Keratinocyte (primary cell): ENCODE results near the gene HELQ. TPM values are rescaled to one million over a fixed set of nuclear protein-coding genes. Genes with fewer than 3 reads are reported as not detected.

Source experiments
- DNase-seq: peaks from one replicate; pipeline ENCODE4 v3.0.0-alpha.2; 2011; ENCODE audit warnings: low read depth, missing footprints, low spot score
- FAIRE-seq: peaks from 2 replicates; lab custom pipeline; 2011; peaks lifted over from hg19 to GRCh38; lab: Jason Lieb, UNC
- H2AFZ ChIP-seq: 2 replicates; pipeline ENCODE4 v1.6.0; 2012; ENCODE audit warnings: low read length, control low read depth, inconsistent platforms; ENCODE audit not compliant: control insufficient read depth
- H3K27ac ChIP-seq: 2 replicates; pipeline ENCODE4 v1.5.1; 2011; ENCODE audit warnings: low read length; ENCODE audit not compliant: control insufficient read depth, insufficient read depth
- H3K27me3 ChIP-seq: 3 replicates; pipeline ENCODE4 v1.6.0; 2011; ENCODE audit warnings: low read length; ENCODE audit not compliant: control insufficient read depth, insufficient read depth; ENCODE audit errors: extremely low read depth
- H3K36me3 ChIP-seq, 2 experiments: 2 replicates in 1 of 2; 3 replicates in 1 of 2; pipeline ENCODE4 v1.5.1; 2011; ENCODE audit warnings: low read length in 2 of 2, mild to moderate bottlenecking in 1 of 2; ENCODE audit not compliant: control insufficient read depth in 2 of 2, insufficient read depth in 2 of 2; ENCODE audit errors: extremely low read depth in 1 of 2
- H3K4me1 ChIP-seq: 3 replicates; pipeline ENCODE4 v1.5.1; 2011; ENCODE audit warnings: low read length; ENCODE audit not compliant: control insufficient read depth, insufficient read depth; ENCODE audit errors: extremely low read depth
- H3K4me2 ChIP-seq: 3 replicates; pipeline ENCODE4 v1.6.0; 2011; ENCODE audit warnings: low read depth, low read length; ENCODE audit not compliant: control insufficient read depth, insufficient read depth; ENCODE audit errors: extremely low read depth
- H3K4me3 ChIP-seq, 3 experiments: fragments of 200-600 bp in 1 of 3; sonication (generic) in 1 of 3; 2 replicates in 2 of 3; 3 replicates in 1 of 3; pipeline ENCODE4 v1.5.1; 2011 to 2016; ENCODE audit warnings: low read length in 3 of 3, mild to moderate bottlenecking in 3 of 3, control low read depth in 2 of 3, inconsistent platforms in 1 of 3, low read depth in 1 of 3, mixed read lengths in 1 of 3, mixed run types in 1 of 3, moderate library complexity in 1 of 3; ENCODE audit not compliant: control insufficient read depth in 2 of 3, insufficient read depth in 2 of 3; ENCODE audit errors: extremely low read depth in 1 of 3
- H3K79me2 ChIP-seq: 2 replicates; pipeline ENCODE4 v1.6.0; 2012; ENCODE audit warnings: low read length; ENCODE audit not compliant: control insufficient read depth, insufficient read depth
- H3K9ac ChIP-seq: 3 replicates; pipeline ENCODE4 v1.6.0; 2011; ENCODE audit warnings: low read length; ENCODE audit not compliant: control insufficient read depth, insufficient read depth; ENCODE audit errors: extremely low read depth
- H3K9me1 ChIP-seq: 3 replicates; pipeline ENCODE4 v1.6.0; 2011; ENCODE audit warnings: low read length; ENCODE audit not compliant: control insufficient read depth, insufficient read depth; ENCODE audit errors: extremely low read depth
- H3K9me3 ChIP-seq: 2 replicates; pipeline ENCODE4 v1.5.1; 2012; ENCODE audit warnings: low read depth, low read length; ENCODE audit not compliant: control insufficient read depth
- H4K20me1 ChIP-seq: 3 replicates; pipeline ENCODE4 v1.6.0; 2011; ENCODE audit warnings: low read length; ENCODE audit not compliant: control insufficient read depth, insufficient read depth; ENCODE audit errors: extremely low read depth
- EZH2 ChIP-seq: IDR thresholded peaks from one replicate; pipeline ENCODE4 v1.6.1; 2012; ENCODE audit warnings: inconsistent platforms, mild to moderate bottlenecking, low read length, moderate library complexity
- dilution Hi-C: fragments of 300-500 bp; cut with MboI; formaldehyde crosslinking; loops from one replicate; pipeline ENCODE4 v1.7.0; 2020; ENCODE audit warnings: low sequenced_read_pairs; ENCODE audit not compliant: extremely low pct_ligation_motif_present
- polyA plus RNA-seq, 5 experiments: library from polyadenylated mRNA; depleted of rRNA in 3 of 5; stranded (reverse) in 3 of 5; stranded (forward) in 1 of 5; unstranded in 1 of 5; fragments of >200 nt; gene quantifications; 1 replicate in 1 of 5; 2 replicates in 3 of 5; 3 replicates in 1 of 5; pipeline versions ENCODE4 v1.2.1 to v1.2.3, GENCODE V29; 2011 to 2012; ENCODE audit warnings: missing spikeins in 2 of 5, low read depth in 1 of 5, low replicate concordance in 1 of 5
- TF ChIP-seq, protein P1 (sequence below), 3 experiments: IDR thresholded peaks in 1 of 3; conservative IDR thresholded peaks in 1 of 3; optimal IDR thresholded peaks in 1 of 3; 2 replicates in 2 of 3; 3 replicates in 1 of 3; pipeline versions ENCODE3 to v1.5.1; 2011; ENCODE audit warnings: low read length in 3 of 3, mild to moderate bottlenecking in 3 of 3, moderate library complexity in 2 of 3, control low read depth in 1 of 3, inconsistent platforms in 1 of 3; ENCODE audit not compliant: insufficient read depth in 2 of 3; ENCODE audit errors: extremely low read depth in 1 of 3

The HELQ gene
- polyA plus RNA-seq, 1 donor (not counting 4 experiments of a cell fraction or from before 2014, with no cell fraction given) = 10.5 TPM

DNA sequence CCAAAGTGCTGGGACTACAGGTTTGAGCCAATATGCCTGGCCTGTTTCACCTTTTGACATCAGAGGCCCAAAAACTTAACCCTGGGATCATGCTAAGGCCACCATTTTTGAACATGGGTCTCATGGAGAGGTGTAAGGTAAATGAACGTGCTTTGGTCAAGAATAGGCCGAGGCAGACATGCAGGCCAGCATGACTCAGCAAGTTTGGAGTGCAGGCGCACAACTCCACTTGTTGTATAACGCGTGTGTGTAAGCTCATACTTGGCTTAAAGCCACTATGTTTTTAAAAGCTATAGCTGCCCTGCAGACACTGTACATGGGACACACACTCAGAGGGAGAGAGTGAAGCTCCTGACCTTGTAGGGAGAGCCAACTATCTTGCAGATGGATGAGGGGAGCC, 77.2 kb downstream of the HELQ start:
- Histone ChIP-seq H3K9me3 (peaks cover 5% of the 10 kb centered on the region), H3K79me2 (no peaks in the 10 kb centered on the region), H3K4me3 (no peak overlapping the region), H3K4me1 (peaks cover 9% of the 10 kb centered on the region), H3K9ac (no peak overlapping the region), H4K20me1 (no peaks in the 10 kb centered on the region), H3K27me3 (no peaks in the 10 kb centered on the region), H2AFZ (no peak overlapping the region), H3K36me3 (no peaks in the 10 kb centered on the region), H3K4me2 (no peak overlapping the region), H3K27ac (no peak overlapping the region), H3K9me1 (no peaks in the 10 kb centered on the region)
- dilution Hi-C loops = no loop called here
- TF ChIP-seq EZH2 = no peak
- TF ChIP-seq, protein P1, sequence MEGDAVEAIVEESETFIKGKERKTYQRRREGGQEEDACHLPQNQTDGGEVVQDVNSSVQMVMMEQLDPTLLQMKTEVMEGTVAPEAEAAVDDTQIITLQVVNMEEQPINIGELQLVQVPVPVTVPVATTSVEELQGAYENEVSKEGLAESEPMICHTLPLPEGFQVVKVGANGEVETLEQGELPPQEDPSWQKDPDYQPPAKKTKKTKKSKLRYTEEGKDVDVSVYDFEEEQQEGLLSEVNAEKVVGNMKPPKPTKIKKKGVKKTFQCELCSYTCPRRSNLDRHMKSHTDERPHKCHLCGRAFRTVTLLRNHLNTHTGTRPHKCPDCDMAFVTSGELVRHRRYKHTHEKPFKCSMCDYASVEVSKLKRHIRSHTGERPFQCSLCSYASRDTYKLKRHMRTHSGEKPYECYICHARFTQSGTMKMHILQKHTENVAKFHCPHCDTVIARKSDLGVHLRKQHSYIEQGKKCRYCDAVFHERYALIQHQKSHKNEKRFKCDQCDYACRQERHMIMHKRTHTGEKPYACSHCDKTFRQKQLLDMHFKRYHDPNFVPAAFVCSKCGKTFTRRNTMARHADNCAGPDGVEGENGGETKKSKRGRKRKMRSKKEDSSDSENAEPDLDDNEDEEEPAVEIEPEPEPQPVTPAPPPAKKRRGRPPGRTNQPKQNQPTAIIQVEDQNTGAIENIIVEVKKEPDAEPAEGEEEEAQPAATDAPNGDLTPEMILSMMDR (optimal IDR thresholded peaks at IDR 0.05 in 1 of 3, IDR thresholded peaks at IDR 0.05 in 1 of 3, conservative IDR thresholded peaks at IDR 0.05 in 1 of 3; ENCODE audit: extremely low read depth in 1 of 3, insufficient read depth in 2 of 3, low read length in 3 of 3) = no peak
- FAIRE-seq = no peak
- no peak for DNase-seq

DNA sequence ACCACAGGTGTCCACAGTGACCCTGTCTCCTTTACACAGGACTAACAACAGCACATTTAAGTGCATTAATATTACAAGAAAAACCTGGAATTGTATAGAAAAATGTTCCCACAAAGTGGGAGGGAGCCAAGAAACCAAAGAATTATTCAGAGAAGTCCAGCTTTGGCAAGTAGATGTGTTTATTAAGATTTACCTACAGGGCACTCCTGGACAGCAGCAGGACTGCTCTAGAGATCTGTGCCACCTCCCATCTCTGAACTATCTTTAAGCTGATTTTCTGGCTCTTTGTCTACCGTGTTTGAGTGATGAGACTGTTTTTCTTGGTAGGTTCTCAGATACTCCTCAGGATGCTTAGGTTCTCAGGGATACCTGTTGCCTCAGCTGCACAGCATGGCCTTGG, 82.7 kb downstream of the HELQ start:
- no peak overlapping the region for H3K9ac ChIP-seq
- FAIRE-seq (no peak), DNase-seq (no peak)
- H3K27me3 ChIP-seq = no peaks in the 10 kb centered on the region
- H3K4me2 ChIP-seq = no peak overlapping the region
- H3K4me1 ChIP-seq = no peaks in the 10 kb centered on the region
- TF ChIP-seq EZH2 = no peak
- TF ChIP-seq, protein P1 (optimal IDR thresholded peaks at IDR 0.05 in 1 of 3, IDR thresholded peaks at IDR 0.05 in 1 of 3, conservative IDR thresholded peaks at IDR 0.05 in 1 of 3; ENCODE audit: extremely low read depth in 1 of 3, insufficient read depth in 2 of 3, low read length in 3 of 3) = no peak
- no peaks in the 10 kb centered on the region for H4K20me1 ChIP-seq
- no peak overlapping the region for H2AFZ ChIP-seq
- H3K79me2 ChIP-seq = no peaks in the 10 kb centered on the region
- dilution Hi-C loops = no loop called here
- H3K9me1 ChIP-seq = no peaks in the 10 kb centered on the region
- H3K27ac ChIP-seq = no peak overlapping the region
- H3K36me3 ChIP-seq = no peaks in the 10 kb centered on the region
- H3K9me3 ChIP-seq = no peaks in the 10 kb centered on the region
- no peak overlapping the region for H3K4me3 ChIP-seq
